HCT116 (cell line): Measurements from ENCODE around the gene KIR2DL1.
"Not testable (repeated sequence)": the region's sequence is repeated elsewhere in the genome, so short reads cannot be mapped to it uniquely, and the experiment has no call there.

Source experiments
- CBX3 ChIP-seq: IDR thresholded peaks from 2 replicates; pipeline ENCODE4 v1.6.1; 2012; ENCODE audit warnings: low read depth
- CEBPB ChIP-seq: IDR thresholded peaks from 2 replicates; pipeline ENCODE4 v1.6.1; 2012; ENCODE audit warnings: low read depth
- EZH2 ChIP-seq: fragments of 200-600 bp; sonication (generic); IDR thresholded peaks from 2 replicates; pipeline ENCODE4 v1.6.1; 2017; ENCODE audit warnings: antibody characterized with exemption, mixed run types
- JUND ChIP-seq: IDR thresholded peaks from 2 replicates; pipeline ENCODE4 v1.6.1; 2012
- POLR2A ChIP-seq: IDR thresholded peaks from 2 replicates; pipeline ENCODE4 v1.7.0; 2011; ENCODE audit warnings: borderline replicate concordance; ENCODE audit not compliant: insufficient read depth, insufficient read length; ENCODE audit errors: extremely low read depth
- POLR2AphosphoS5 ChIP-seq: IDR thresholded peaks from 2 replicates; pipeline ENCODE4 v1.6.1; 2011; ENCODE audit warnings: mild to moderate bottlenecking, low read depth, low read length, moderate library complexity
- RAD21 ChIP-seq: IDR thresholded peaks from 2 replicates; pipeline ENCODE4 v1.6.1; 2012; ENCODE audit warnings: low read depth, mild to moderate bottlenecking
- SRF ChIP-seq: IDR thresholded peaks from 2 replicates; pipeline ENCODE4 v1.6.1; 2012; ENCODE audit warnings: low read depth
- YY1 ChIP-seq: IDR thresholded peaks from 2 replicates; pipeline ENCODE4 v1.6.1; 2011; ENCODE audit warnings: low read length, low read depth, moderate library complexity, mild to moderate bottlenecking; ENCODE audit not compliant: insufficient replicate concordance; ENCODE audit errors: extremely low read depth
- ZNF274 ChIP-seq: fragments of 200-500 bp; sonication (Bioruptor generic); IDR thresholded peaks from 2 replicates; pipeline ENCODE4 v1.6.1; 2014; ENCODE audit warnings: mild to moderate bottlenecking, low read depth, low read length, inconsistent platforms
- TF ChIP-seq, protein P1 (sequence below), 3 experiments: fragments of 200-600 bp in 1 of 3; sonication (generic) in 1 of 3; IDR thresholded peaks in 2 of 3; conservative IDR thresholded peaks in 1 of 3; 2 replicates each; pipeline ENCODE4 v1.5.1; 2012 to 2017; ENCODE audit warnings: low read depth in 2 of 3, low read length in 2 of 3, antibody characterized with exemption in 1 of 3, borderline replicate concordance in 1 of 3, control low read depth in 1 of 3, mild to moderate bottlenecking in 1 of 3, mixed read lengths in 1 of 3, mixed run types in 1 of 3, moderate library complexity in 1 of 3; ENCODE audit not compliant: insufficient read depth in 1 of 3
- TF ChIP-seq, protein P2 (sequence below): IDR thresholded peaks from 2 replicates; pipeline ENCODE4 v1.6.1; 2011; ENCODE audit warnings: mild to moderate bottlenecking, low read length, moderate library complexity; ENCODE audit not compliant: insufficient replicate concordance; ENCODE audit errors: extremely low read depth

DNA sequence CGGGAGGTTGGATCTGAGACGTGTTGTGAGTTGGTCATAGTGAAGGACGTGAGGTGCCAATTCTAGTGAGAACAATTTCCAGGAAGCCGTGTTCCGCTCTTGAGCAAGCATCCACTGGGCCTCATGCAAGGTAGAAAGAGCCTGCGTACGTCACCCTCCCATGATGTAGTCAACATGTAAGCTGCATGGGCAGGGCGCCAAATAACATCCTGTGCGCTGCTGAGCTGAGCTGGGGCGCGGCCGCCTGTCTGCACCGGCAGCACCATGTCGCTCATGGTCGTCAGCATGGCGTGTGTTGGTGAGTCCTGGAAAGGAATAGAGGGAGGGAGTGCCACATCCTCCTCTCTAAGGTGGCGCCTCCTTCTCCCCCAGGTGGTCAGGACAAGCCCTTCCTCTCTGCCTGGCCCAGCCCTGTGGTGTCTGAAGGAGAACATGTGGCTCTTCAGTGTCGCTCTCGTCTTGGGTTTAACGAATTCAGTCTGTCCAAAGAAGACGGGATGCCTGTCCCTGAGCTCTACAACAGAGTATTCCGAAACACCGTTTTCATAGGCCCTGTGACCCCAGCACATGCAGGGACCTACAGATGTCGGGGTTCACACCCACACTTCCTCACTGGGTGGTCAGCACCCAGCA, 16.6 kb downstream of the KIR2DL1 start:
- TF ChIP-seq SRF, CEBPB, CBX3, POLR2A, YY1, JUND, ZNF274, RAD21, POLR2AphosphoS5, EZH2: not testable (repeated sequence)
- TF ChIP-seq, protein P1, sequence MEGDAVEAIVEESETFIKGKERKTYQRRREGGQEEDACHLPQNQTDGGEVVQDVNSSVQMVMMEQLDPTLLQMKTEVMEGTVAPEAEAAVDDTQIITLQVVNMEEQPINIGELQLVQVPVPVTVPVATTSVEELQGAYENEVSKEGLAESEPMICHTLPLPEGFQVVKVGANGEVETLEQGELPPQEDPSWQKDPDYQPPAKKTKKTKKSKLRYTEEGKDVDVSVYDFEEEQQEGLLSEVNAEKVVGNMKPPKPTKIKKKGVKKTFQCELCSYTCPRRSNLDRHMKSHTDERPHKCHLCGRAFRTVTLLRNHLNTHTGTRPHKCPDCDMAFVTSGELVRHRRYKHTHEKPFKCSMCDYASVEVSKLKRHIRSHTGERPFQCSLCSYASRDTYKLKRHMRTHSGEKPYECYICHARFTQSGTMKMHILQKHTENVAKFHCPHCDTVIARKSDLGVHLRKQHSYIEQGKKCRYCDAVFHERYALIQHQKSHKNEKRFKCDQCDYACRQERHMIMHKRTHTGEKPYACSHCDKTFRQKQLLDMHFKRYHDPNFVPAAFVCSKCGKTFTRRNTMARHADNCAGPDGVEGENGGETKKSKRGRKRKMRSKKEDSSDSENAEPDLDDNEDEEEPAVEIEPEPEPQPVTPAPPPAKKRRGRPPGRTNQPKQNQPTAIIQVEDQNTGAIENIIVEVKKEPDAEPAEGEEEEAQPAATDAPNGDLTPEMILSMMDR (IDR thresholded peaks at IDR 0.05 in 2 of 3, conservative IDR thresholded peaks at IDR 0.05 in 1 of 3; ENCODE audit: borderline replicate concordance in 1 of 3, insufficient read depth in 1 of 3, low read depth in 2 of 3, low read length in 2 of 3): not testable (repeated sequence)
- TF ChIP-seq, protein P2, sequence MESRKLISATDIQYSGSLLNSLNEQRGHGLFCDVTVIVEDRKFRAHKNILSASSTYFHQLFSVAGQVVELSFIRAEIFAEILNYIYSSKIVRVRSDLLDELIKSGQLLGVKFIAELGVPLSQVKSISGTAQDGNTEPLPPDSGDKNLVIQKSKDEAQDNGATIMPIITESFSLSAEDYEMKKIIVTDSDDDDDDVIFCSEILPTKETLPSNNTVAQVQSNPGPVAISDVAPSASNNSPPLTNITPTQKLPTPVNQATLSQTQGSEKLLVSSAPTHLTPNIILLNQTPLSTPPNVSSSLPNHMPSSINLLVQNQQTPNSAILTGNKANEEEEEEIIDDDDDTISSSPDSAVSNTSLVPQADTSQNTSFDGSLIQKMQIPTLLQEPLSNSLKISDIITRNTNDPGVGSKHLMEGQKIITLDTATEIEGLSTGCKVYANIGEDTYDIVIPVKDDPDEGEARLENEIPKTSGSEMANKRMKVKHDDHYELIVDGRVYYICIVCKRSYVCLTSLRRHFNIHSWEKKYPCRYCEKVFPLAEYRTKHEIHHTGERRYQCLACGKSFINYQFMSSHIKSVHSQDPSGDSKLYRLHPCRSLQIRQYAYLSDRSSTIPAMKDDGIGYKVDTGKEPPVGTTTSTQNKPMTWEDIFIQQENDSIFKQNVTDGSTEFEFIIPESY: not testable (repeated sequence)
